HG02981 (cell line): ENCODE measurements around the gene USP34.
A peak's percentile ranks its signal among the peaks of the same experiment; 100 is the strongest.
"Not testable (repeated sequence)": the region's sequence is repeated elsewhere in the genome, so short reads cannot be mapped to it uniquely, and the experiment has no call there.

ENCODE experiments used
- ATAC-seq: cut with Tn5 transposase; IDR thresholded peaks from one replicate; pipeline ENCODE4 v1.9.1; 2021; ENCODE audit warnings: mild to moderate bottlenecking, moderate library complexity; ENCODE audit not compliant: unreplicated experiment

USP34 gene

GRCh38 chr2:61432990-61433389 is 37.9 kb downstream of the USP34 start:
- ATAC-seq = no peak

GRCh38 chr2:61431345-61431744 is 39.5 kb downstream of the USP34 start:
- no peak for ATAC-seq

- peak; percentile 67 for ATAC-seq
These were observed 44.5 kb downstream of the USP34 start for GRCh38 chr2:61426267-61426897.

- peak; percentile 8 for ATAC-seq
These were observed 45.2 kb downstream of the USP34 start for GRCh38 chr2:61425605-61426155.

GRCh38 chr2:61423714-61424113 is 47.2 kb downstream of the USP34 start:
- no peak for ATAC-seq

DNA sequence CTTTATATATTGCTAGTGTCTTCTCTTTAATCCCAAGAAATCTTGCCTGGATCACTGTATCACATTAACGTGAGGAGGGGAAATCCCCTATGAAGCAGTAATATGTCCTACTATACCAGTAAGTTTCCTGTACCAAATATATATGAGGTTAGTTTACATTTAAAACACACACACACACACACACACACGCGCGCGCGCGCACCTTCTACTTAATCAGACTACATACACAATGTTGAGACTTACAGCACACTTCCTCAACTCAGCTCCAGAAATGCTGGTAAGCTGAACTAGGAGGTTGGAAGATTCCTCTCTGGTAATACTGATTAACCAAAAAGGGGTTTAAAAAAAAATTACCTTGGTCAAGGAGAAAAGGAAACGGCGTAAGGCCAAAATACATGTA is 49.3 kb downstream of the USP34 start:
- no peak for ATAC-seq

DNA sequence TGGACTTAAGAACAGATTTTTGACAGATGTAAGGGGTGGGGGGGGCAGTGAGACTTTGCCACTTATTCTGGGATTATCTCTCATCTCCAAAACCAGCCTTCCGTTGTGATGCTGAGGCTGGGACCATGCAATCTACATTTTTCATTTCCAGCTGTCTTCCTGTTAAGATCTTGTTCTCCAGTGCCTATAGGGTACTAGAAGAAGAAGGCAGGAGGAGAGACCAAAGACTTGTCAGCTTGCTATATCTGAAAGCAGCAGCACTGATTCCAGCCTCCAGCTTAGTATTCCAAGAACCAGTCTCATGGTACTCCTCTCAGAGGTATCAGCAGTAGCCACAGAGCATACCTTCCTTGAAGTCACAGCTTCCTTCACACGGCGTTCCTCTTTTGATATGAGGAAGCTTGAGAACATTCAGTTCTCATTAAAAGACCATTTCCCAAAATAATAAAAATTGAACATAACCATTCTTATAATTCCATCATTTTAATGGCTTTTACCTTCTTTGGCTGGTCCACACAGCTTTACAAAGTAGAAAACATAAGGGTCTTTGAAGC is 49.8 kb downstream of the USP34 start:
- ATAC-seq = no peak

- no peak for ATAC-seq
These were observed 51.3 kb downstream of the USP34 start for GRCh38 chr2:61419570-61419969.

DNA sequence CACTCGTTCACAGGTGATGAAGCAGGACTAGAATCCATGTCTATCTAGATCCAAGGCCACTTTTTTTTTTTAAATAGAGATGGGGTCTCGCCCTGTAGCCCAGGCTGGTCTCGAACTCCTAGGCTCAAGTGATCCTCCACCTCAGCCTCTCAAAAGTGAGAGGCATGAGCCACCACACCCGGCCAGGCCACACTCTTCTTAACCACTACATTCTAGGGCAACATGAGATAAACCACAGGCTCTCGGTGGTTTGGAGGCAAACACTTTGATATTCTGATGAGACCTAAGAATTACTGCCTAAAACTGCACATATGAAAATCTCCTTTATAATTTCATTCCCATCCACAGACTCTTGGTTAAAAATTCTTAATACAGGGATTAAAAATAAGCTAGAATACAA is 51.8 kb downstream of the USP34 start:
- ATAC-seq = no peak

- ATAC-seq = no peak
These were observed 53.8 kb downstream of the USP34 start for GRCh38 chr2:61416871-61417645.

GRCh38 chr2:61415265-61415664 is 55.6 kb downstream of the USP34 start:
- ATAC-seq = no peak

GRCh38 chr2:61414674-61415073 is 56.2 kb downstream of the USP34 start:
- no peak for ATAC-seq

- no peak for ATAC-seq
These were observed 59.8 kb downstream of the USP34 start for GRCh38 chr2:61411109-61411508.

DNA sequence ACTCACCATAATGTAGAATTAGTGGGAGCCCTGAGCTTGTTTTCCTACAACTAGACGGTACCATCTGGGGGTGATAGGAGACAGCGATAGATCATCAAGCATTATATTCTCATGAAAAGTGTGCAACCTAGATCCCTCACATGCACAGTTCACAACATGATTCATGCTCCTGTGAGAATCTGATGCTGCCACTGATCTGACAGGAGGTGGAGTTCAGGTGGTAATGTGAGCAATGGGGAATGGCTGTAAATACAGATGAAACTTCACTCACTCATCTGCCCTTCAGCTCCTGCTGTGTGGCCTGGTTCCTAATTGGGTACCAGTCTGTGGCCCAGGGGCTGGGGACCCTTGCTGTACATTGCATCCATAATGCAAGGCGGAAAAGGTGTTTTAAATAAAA is 60.7 kb downstream of the USP34 start:
- ATAC-seq = no peak

DNA sequence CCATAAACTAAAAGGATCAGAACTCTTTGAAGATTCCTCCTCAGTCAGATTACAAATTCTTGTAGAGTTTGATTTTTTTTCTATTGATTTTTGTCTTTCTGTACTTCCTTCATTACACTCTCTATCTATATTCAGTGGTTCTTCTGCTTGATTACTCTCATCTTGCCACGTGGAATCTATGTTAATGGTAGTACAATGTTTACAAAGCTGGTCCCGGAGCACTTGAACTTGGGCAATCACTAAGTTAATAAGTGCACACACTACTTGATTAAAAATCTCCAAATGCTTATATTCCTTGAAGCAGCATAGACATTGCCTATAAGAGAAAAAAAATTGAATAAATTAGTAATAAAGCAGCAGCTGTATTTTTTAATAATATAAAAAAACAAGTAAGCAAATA is 65.1 kb downstream of the USP34 start:
- no peak for ATAC-seq

- no peak for ATAC-seq
These were observed 66.4 kb downstream of the USP34 start for GRCh38 chr2:61404438-61404837.

GRCh38 chr2:61398413-61398812 is 72.5 kb downstream of the USP34 start:
- no peak for ATAC-seq

- ATAC-seq = no peak
These were observed 74.9 kb downstream of the USP34 start for GRCh38 chr2:61396005-61396404.

- ATAC-seq = not testable (repeated sequence)
These were observed 83.3 kb downstream of the USP34 start for GRCh38 chr2:61387588-61387987.

GRCh38 chr2:61380882-61381197 is 90.0 kb downstream of the USP34 start:
- not testable (repeated sequence) for ATAC-seq

DNA sequence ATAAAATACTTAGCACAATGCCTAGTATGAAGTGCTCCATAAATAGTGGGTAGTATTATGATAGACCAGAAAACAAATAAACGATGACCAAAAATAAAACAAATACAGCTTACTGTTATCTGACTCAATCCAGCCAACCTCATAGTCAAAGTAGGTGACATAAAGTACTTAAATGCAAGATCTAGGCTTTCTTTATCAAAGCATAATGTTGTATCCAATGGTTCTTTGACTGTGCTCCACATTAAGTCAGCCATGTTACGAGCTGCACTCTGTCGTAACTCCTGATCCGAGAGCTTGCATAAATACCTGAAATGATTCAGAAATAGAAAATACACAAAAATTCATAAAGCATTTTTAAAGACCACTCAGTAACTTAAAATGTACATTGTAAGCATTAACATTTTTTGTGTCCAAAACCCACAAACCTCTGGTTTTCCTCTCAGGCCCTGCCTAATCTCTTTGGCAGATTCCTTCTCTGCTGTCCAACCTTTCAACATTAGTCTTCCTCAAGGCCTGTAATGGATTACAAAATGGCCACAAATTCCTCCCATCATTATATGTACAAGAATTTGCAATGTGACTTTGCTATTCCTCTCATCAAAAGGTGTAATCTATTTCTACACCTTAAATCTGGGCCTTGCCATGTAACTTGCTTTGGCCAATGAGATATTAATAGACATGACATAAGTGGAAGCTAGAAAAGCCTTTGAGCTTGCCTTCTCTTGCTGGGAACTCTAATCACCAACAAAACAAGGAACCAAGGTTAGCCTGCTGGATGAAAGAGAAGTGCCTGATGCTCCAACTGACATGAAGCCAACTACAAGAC is 90.6 kb downstream of the USP34 start:
- no peak for ATAC-seq
